NOMO-1 treated with DMSO at 0.1 percent for 48 hours (cell line): ENCODE measurements around the gene TSC22D4.
"Not testable (repeated sequence)": the region's sequence is repeated elsewhere in the genome, so short reads cannot be mapped to it uniquely, and the experiment has no call there.

Experiments used
- DNase-seq: peaks from one replicate; lab custom pipeline; 2025; ENCODE audit not compliant: unreplicated experiment; lab: John Stamatoyannopoulos, UW

TSC22D4 gene

GRCh38 chr7:100476101-100476780 is 2.8 kb downstream of the TSC22D4 start:
- no peak for DNase-seq

- no peak for DNase-seq
Measured at GRCh38 chr7:100475549-100475948, 3.5 kb downstream of the TSC22D4 start.

GRCh38 chr7:100472854-100473499 is 6.0 kb downstream of the TSC22D4 start:
- DNase-seq = no peak

DNA sequence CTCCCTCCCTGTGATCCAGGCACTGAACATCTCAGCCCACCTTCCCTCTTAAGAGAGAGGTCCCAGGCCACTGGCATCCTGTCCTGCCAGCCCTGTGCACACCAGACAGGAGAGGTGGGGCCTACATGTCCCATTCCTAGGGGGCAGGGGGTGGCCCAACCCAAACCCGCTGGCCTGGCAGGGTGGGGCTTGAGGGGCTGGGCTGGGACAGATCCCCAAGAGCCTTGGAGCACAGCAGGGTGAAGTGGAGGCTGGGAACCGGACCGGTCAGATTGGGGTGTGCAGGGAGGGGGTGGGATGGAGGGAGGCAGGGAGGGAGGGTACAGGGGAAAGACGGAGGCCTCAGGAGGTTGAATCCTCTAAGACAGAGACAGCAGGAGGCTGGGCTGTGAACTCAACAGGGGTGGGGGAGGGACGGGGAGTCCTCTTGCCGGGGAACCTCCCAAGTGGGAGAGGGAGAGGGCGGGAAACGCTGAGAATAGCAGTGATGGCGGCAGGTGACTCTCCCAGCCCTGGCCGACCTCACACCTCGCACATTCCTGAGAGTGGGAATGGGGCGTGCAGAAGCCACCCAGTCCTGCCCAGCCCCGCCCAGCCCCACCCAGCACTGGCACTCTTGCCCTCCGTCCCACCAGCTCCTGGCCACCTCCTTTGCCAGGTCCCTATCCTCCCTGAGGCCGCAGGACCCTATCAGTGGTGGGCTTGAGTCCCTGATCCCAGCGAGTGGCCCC is 6.7 kb downstream of the TSC22D4 start:
- no peak for DNase-seq

DNA sequence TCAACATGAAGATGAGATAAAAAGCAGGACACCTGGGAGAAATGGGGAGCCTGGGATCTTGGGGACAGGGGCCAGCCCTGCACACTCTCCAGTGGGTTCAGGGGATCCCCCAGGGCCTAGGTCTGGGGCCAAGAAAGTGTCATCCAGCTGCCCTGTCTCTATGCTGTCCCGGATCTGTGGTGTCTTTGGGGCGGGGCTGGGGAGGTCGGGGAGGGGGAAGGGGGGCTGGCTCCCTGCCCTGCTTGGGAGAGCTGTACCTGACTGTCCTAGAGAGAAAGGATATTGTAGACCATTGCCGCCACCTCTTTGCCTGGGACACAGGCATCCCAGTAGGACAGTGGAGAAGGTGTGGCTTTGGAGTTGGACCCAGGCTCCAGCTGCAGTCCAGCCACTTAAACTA is 8.0 kb downstream of the TSC22D4 start:
- no peak for DNase-seq

- peak; percentile 75 for DNase-seq
Measured at GRCh38 chr7:100469227-100470044, 9.6 kb downstream of the TSC22D4 start.

DNA sequence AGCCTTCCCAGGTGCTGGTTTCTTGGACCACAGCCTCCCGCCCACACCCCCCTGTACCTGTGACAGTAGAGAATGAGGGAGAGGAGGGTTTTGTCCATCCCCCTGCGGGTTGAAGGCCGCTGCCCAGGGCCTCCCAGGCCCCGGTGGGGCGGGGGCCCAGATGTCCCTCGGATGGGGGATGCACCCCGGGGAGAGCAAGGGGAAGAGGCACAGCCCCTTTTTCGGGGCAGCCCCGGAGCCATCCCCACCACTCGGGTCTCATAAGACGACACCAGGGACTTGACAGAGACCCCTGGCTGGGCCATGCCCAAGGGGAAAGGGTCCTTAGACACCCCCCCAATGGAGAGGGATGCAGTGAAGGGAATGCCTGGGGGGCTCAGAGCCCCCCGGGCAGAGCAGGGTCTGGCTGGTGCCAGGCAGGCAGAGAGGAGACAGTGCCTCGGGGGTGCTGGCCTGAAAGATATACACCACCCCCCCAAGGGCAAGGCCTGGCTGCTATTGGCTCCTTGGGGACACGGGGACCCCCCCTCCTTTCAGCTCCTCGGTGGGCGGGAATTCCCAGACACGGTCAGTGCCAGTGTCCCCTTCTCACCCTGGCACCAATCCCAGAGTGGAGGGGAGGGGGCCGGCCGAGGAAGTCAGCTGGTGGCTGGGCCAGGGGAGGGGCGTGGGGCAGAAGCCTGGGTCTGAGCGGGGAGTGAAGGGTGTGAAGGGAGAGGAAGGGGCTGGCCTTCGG is 11.2 kb downstream of the TSC22D4 start:
- no peak for DNase-seq

GRCh38 chr7:100466653-100467605 is 12.1 kb downstream of the TSC22D4 start:
- no peak for DNase-seq

DNA sequence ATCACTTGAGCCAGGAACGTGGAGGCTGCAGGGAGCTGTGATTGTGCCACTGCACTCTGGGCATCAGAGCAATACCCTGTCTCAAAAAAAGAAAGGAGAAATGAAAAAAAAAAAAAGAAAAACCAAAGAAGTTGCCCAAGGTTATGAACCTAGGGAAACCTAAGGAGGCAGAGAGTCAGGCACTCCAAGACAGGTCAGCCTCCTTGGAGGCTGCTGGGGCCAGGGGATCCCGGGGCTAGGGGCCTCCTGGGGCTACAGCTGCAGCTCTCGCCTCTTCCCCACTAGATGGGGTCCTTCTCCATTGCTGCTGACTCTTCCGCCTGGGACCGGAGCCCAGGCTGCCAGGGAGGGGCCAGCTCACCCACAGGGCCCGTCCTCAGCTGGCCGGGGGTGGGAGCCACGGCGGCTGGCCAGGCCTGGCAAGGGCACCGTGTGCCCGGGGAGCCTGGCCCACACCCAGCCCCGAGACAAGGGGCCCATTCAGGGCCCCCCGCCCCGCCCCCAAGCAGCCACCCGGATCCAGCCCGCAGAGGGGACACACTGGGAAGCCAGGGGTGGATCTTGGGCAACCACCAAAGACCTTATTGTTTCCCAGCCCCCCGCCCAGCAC is 13.2 kb downstream of the TSC22D4 start:
- DNase-seq = no peak

GRCh38 chr7:100465299-100465698 is 13.7 kb downstream of the TSC22D4 start:
- DNase-seq = no peak

GRCh38 chr7:100464791-100465190 is 14.2 kb downstream of the TSC22D4 start:
- no peak for DNase-seq

GRCh38 chr7:100464210-100464660 is 14.8 kb downstream of the TSC22D4 start, which contains the start of gene SPACDR:
Gene SPACDR (minus strand): TSS chr7:100464260. CDS start chr7:100464025, 235 bp downstream.
- DNase-seq = no peak

- no peak for DNase-seq
Measured at GRCh38 chr7:100457033-100457432, 22.0 kb downstream of the TSC22D4 start.

- no peak for DNase-seq
Measured at GRCh38 chr7:100456562-100456961, 22.5 kb downstream of the TSC22D4 start.

- no peak for DNase-seq
Measured at GRCh38 chr7:100455206-100455605, 23.8 kb downstream of the TSC22D4 start.

- DNase-seq = not testable (repeated sequence)
Measured at GRCh38 chr7:100453854-100454253, 25.2 kb downstream of the TSC22D4 start.

- no peak for DNase-seq
Measured at GRCh38 chr7:100452513-100452912, 26.5 kb downstream of the TSC22D4 start.

DNA sequence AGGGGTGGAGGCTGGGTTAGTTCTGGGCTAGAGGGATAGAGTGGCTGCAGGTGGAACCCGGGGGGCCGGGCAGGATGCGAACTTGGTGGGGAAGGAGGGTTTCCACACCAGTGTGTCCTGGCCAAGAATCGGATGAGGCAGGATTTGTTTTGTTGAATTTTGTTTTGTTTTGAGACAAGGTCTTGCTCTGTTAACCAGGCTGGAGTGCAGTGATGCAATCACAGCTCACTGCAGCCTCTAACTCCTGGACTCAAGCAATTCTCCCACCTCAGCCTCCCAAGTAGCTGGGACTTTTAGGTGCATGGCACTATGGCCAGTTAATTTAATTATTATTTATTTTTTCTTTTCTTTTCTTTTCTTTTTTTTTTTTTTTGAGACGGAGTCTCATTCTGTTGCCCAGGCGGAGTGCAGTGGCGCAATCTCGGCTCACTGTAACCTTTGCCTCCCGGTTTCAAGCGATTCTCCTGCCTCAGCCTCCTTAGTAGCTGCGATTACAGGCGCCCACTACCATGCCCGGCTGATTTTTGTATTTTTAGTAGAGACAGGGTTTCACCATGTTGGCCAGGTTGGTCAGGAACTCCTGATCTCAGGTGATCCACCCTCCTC is 29.7 kb downstream of the TSC22D4 start:
- no peak for DNase-seq
